GM19438 (cell line): Measurements from ENCODE around the gene FN3KRP.

Source experiments
- ATAC-seq: cut with Tn5 transposase; IDR thresholded peaks from one replicate; pipeline ENCODE4 v1.9.1; 2021; ENCODE audit warnings: low read depth; ENCODE audit not compliant: unreplicated experiment

FN3KRP gene

DNA sequence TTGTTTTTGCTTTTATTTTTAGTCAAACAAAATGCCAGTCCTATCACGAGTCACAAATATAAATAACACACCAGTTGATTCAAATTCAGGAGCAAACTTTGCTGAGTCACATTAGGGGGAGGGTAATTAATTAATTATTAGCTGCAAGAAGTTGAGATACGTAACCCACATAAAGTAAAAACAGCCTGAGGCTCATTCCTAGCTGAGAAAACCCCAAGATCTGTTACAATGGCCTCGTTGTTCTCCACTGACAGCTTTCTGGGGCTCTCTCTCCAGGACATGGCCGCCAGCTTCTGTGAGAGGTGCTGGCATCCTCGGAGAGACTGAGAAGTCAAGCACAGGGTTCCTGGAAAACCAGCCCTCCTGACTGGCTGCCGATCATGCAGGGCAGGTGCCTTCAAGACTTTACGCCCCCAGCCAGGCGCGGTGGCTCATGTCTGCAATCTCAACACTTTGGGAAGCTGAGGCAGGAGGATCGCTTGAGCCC, 29.1 kb upstream of the FN3KRP start:
- no peak for ATAC-seq

DNA sequence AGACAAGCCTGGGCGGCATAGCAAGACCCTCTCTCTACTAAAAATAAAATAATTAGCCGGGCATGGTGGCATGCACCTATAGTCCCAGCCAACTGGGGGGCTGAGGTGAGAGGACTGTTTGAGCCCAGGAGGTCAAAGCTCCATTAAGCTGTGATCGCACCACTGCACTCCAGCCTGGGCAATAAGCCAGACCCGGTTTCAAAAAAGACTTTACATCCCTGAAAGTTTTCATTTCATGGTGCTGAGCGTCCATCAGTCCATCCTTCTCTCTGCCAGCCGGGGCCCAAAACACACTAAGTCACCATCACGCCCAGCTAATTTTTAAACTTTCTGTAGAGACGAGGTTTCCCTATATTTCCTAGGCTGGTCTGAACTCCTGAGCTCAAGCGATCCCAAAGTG, 28.6 kb upstream of the FN3KRP start:
- no peak for ATAC-seq

DNA sequence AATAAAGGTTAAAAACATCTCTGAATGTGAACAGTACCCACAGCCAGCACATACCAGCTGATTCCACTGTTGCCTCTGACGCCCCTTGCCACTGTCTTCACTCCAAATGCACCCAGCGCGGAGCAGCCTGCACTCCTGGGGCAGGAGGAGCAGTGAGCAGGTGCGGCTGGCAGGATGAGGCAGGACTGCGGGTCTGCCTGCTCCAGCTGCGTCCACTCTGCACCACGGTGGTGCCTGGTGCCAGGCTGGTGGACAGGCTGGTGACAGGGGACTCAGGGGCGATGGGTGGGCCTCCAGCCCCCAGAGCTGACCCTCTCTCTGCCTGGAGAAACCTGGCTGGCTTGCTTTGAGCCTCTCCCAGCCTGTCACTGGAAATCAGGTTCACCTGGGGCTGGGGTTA, 27.4 kb upstream of the FN3KRP start:
- no peak for ATAC-seq

- no peak for ATAC-seq
Measured at GRCh38 chr17:82690786-82691489, 25.6 kb upstream of the FN3KRP start.

DNA sequence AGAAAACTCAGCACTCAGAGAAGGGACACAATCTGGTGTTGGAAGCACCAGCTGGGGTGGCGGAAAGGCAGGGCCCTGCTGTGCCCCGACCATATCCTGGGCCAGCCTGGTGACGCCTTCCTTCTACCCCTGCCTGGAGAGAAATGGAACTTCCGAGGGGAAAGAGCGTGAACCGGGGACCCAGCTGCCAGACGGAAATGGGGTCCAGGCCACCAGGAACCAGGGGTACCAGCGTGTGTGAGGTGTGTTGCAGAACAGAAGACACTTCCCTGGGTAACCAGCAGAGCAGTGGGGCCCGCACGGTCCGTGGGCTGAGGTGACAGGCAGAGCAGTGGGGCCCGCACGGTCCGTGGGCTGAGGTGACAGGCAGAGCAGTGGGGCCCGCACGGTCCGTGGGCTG, 24.8 kb upstream of the FN3KRP start:
- no peak for ATAC-seq

- no peak for ATAC-seq
Measured at GRCh38 chr17:82692268-82692667, 24.2 kb upstream of the FN3KRP start.

GRCh38 chr17:82693168-82693867, 23.2 kb upstream of the FN3KRP start:
- no peak for ATAC-seq

DNA sequence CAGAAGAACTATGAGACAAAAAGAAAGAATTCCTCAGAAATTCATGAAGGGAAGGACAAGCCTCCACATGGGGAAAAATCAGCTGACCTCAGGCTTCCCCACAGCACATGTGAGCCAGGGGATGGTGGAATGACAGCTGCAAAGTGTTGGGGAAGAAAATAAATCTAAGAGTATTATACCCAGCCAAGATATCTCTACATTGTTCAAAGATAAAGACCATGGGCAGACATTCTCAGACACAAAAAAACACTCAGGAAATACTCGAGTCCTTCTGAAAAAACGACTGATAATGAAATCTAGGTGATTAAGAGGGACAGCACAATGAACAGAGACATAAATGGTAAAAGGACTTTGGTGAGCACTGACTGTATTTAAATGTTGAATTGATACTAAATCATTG, 21.9 kb upstream of the FN3KRP start:
- no peak for ATAC-seq

DNA sequence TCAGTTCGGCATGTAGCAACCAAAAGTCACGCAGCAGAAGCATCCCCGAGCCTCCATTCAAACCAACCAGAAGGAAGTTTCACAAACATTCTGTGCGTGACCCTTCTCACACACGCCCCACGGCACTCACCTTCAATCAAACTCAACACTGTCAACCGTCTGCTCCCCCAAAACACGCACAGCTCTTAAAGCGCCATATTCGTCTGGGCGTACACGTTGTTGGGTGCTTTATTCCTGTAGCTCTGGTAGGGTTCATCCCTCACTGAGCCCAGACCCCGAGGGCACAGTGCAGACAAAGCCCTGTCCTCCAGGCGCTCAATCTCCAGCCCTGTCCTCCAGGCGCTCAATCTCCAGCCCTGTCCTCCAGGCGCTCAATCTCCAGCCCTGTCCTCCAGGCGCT, 20.2 kb upstream of the FN3KRP start:
- no peak for ATAC-seq

DNA sequence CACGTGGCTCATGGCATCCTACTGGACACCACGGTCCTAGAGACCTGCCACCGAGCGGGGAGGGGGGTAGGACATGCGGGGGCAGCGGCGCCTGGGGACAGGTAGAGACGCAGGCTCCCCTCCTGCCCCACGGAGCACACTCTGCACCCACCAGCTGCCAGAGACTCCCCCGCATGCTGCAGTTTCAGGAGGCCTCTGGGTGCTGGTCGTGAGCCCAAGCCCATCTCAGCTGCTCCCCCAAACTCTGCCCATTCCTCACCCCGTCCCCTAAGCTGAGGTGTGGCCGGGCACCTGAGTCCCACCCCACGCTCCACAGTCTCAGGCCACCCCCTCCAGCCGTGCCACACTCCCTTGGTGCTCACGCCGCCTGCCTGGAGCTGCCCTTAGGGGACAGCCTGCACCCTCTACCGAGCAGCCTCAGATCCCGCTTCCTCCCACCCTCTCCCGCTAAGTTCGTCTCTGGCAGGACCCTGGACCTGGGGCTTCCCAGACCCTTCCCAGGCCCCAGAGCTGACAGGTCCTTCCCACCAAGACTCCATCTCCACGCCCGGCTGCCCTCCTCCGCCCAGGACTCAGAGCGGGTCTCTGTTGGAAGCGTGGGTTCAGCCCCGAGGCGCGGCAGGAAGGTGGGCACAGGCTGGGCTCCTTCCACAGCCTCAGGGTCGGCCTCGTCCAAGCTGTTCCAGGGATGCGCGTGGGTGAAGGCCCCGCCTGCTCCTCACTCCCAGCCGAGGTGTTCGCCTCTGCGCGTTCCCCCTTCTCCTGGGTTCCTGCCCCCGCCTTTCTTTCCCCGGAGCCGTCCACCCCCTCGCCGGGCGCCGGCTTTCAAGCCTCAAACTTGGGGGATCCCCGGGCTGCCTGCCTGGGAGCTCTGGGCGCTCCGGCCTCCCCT, 19.3 kb upstream of the FN3KRP start:
- no peak for ATAC-seq

GRCh38 chr17:82697808-82698064, 18.8 kb upstream of the FN3KRP start:
- ATAC-seq: no peak

GRCh38 chr17:82698065-82698973, 18.2 kb upstream of the FN3KRP start, which contains the start of gene RAB40B:
TSS of gene RAB40B (minus strand) at chr17:82698698. CDS start at chr17:82698596, 102 bp downstream.
- peak; percentile 92 for ATAC-seq

- no peak for ATAC-seq
Measured at GRCh38 chr17:82698974-82699442, 17.5 kb upstream of the FN3KRP start.

DNA sequence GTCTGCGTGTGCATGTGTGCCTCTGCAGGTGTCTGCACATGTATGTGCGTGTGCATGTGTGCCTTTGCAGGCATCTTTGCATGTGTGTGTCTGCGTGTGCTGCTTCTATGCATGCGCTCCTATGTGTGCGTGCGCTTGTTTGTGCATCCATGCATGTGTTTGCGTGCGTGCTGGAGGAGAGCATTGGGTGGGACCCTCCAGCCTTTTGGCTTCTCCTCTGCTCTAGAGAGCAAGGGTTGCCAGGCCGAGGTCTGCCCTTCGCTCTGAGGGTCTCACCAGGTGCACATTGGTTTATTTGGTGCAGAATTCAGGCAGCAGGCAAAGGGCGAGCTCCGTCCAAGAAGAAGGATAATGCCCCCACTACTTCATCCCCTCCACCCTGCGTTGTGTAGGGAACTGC, 17.0 kb upstream of the FN3KRP start:
- ATAC-seq: no peak

DNA sequence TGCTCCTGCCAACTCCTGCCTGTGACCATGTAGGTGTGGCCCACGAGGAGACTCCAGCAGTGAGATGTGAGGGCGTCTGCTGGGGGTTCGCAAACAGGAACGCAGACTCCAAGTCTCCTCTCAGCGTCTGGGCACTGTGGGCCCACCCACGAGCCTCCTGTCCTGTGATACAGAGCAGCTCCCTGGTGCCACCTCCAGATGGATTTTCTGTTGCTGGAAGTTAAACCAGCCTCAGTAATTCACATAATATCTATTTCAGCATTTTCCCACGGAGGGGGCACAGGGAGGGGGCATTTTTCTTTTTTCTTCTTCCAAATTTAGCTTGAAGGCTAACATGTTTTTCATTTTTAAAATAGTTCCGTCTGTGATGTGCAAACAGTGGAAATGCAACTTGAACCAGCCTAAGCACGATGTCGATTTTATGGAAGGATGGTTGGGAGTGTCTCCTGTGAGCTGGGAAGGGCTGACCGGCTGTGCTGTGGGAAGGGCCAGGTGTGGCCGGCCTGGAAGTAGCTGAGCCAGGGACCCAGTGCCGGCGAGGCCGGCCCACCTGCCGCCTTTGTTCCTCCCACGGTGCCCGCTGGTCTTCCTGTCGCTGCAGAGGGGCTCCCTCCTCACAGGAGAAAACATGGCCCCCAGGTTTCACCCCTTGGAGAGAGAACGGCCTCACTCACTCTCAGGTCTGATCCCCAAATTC, 14.1 kb upstream of the FN3KRP start:
- no peak for ATAC-seq

DNA sequence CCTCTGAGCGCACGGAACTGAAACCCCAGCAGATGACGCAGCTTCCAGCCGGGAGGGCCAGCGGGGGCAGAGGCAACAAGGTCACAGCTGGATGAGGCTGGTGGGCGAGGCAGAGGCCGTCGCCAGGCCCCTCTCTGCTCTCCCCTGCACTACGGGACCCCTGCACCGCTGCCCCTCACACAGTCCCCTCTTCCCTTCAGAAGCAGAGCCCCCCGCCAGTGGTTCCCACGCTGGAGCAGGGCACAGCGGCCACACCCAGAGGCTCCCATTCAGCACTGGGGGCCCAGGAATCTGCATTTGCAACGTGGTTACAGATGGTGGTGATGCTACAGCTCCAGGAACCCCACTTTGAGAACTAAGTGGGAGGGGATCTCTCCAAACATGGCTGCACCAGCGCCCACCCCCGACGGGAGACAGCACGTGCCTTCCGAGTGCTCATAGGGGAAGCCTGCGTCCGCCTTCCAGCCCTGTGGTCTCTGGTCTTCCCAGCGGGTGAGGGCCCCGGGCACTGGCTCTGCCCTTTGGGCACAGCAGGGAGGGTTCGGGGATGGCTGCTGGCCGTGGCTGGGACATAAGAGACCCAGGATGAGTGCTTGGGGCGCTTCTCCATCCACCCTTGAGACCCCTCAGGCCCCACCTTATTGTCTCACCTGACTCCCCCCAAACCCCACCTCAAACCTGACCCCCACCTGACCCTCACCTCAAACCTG, 13.3 kb upstream of the FN3KRP start:
- no peak for ATAC-seq

DNA sequence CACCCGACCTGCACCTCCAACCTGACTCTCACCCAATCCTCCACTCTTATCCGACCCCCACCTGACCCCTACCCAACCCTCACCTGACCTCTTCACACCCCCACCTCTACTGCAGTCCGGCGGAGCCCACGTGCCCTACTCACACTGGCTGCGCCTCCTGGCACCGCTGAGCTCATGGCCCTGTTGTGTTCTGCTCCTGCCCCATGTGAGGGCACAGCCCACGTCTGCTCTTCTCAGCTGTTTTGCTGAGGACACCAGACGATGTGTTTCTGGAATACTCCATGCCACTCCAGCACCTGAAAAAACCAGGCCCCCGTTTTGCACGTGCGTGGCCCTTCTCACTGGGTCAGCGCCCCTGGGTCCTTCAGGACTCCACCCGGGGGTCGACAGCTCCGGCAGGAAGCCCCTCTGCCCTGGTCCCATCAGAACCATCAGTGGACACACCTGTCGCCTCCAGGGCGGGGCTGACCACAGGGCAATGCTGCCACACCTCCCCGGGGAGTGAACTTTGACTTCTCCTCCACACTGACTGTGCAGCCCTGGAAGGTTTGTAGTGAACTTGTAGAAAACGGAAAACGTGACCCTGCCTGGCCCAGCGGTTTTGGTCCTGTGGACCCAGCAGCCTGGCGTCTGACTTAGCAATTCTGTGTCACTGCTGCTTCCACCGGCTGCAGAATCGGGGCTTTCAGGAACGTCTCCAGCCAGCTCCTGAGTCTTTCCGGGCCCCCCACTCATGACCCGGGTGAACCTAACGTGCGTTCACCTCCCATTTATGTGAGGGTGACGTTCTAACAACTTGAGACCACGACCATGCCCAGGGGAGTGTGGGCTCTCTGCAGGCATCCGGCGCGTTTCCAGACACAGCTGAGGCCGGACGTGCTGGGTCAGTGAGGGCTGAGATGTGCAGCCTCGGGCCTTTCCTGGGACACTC, 12.3 kb upstream of the FN3KRP start:
- no peak for ATAC-seq

DNA sequence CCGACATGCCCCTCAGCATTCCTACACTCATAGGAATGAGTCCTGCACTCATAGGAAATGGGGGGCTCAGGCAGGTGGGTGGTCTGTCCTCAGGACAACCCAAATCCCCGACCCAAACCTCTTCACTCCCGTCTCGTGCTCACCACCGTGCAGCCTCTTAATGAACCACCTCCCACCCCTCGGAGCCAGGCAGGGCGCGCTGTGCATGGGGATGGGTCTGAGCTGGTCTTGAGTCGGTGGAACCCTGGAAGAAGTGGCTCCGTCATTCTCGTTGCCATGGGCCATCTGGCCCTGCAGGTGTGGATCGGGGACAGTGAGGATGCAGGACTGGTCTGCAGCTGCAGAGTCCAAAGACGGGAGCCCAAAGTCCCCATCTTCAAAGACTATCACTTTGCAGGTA, 11.6 kb upstream of the FN3KRP start:
- ATAC-seq: no peak
